ENCODE measurements around the gene TNXB.

- no peak for TF ChIP-seq CTCF (IDR thresholded peaks at IDR 0.05)
- no peak for TF ChIP-seq POLR2AphosphoS5 (IDR thresholded peaks at IDR 0.05; ENCODE audit: low read depth, low read length)
- TF ChIP-seq REST (IDR thresholded peaks at IDR 0.05; ENCODE audit: insufficient read depth in 1 of 2, low read depth in 2 of 2, low read length in 1 of 2): no peak
- no peak for TF ChIP-seq SIN3A (IDR thresholded peaks at IDR 0.05; ENCODE audit: borderline replicate concordance, insufficient read depth, low read depth, low read length)
These were observed 41.1 kb upstream of the TNXB start for GRCh38 chr6:32149932-32150870.
